GM10266 (cell line): ENCODE data around the gene ST3GAL2.

Experiments used
- DNase-seq: peaks from one replicate; pipeline ENCODE4 v3.0.0; 2012; ENCODE audit errors: extremely low spot score
- CTCF ChIP-seq: IDR thresholded peaks from 2 replicates; pipeline ENCODE4 v1.5.1; 2012; ENCODE audit warnings: mild to moderate bottlenecking, low read depth; ENCODE audit not compliant: control insufficient read depth, insufficient read depth; ENCODE audit errors: missing control alignments

ST3GAL2 gene

DNA sequence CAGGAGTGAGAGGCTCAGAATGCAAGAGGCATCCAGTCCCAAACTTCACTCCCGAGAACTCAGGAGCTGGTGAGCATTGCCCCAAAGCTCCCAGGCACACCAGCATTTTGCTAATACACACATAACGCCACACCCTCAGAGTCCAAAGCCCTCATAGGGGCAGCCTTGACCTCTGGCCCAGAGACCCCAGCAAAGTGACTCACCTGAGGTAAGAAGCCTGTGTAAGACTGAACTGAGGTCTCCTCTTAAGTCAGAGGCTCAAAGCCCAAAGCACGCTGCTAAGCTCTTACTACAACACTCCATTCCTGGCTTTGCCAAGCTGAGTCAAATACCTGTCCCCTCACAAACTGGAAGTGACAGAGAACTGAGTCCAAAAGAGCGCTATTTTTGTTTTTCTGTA, 16.4 kb downstream of the ST3GAL2 start:
- no peak for DNase-seq
- TF ChIP-seq CTCF = no peak

DNA sequence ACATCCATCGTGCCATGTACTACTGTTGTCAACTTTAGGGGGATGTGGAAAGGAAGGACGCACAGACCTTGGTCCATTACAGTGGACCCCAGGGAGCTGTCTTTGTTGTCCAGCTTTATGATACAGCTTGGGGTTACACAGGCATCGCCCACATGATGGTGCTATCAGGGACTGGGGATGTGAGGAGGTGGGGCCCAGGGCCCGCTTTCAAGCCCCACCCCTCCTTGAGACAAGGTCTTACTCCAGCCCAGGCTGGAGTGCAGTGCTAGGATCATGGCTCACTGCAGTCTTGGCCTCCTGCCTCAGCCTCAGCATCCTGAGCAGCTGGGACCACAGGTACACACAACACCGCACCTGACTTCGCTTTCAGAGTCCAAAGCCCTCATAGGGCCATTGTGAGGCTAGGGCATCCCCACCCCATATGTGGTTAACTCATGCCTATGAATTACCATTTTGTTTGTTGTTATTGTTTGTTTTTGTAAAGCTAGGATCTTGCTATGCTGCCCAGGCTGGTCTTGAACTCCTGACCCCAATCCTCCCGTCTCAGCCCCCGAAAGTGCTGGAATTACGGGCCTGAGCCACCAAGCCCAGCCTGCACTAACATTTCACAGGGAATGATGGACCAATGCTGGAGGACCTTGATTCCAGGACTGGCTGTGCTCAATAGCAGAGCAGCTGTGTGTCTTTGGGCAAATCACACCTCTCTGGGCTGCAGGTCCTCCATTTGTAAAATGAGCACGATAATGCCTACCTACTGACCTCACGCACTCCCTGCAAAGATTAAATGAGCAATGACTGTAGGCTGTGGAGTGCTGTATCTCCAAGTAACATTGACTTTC, 17.2 kb downstream of the ST3GAL2 start:
- no peak for TF ChIP-seq CTCF
- DNase-seq = no peak

- no peak for DNase-seq
- no peak for TF ChIP-seq CTCF
Measured at GRCh38 chr16:70421014-70421413, 17.9 kb downstream of the ST3GAL2 start.

DNA sequence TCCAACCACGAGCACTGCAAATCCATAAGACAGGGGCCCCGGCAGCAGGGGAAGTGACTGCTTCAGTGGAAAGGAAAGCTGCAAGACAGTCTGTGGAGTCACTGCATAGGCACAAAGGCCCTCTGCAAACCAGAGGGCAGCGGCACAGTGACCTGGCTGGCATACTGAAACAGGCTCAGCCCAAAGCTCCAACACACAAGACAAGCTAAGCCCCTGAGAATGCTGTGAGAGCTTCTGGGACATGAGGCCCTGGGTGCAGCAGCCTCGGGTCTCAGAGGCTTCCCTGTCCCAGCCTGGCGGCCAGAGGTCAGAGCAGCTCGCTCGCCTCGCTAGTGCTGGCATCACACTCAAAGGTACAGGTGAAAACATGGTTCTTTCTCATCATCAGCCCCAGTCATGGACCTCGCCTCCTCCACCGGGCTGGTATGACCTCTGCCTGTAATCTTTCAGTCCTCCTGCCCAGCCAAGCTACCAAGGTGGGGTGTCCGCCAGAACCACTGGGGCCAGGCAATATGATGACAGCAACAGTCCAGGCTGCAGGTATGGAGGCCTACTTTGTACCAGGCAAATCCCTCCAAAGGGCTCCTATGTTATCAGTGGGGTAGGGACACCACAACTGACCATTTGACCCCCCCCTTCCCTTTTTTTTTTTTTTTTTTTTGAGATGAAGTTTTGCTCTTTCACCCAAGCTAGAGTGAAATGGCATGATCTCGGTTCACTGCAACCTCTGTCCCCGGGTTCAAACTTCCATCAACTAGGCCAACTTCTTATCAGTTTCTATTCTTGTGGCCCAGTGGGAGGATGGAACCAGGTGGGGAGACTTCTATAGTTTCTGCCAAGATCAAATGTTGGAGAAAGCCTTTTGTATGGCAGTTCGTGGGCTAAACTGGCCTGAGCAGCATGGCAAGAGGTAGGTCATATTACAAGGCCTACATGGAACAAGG, 19.2 kb downstream of the ST3GAL2 start:
- no peak for TF ChIP-seq CTCF
- no peak for DNase-seq

- TF ChIP-seq CTCF = no peak
Measured at GRCh38 chr16:70418993-70419318, 19.9 kb downstream of the ST3GAL2 start.

GRCh38 chr16:70418274-70418992, 20.5 kb downstream of the ST3GAL2 start:
- no peak for TF ChIP-seq CTCF
- no peak for DNase-seq

More at GRCh38 chr16:70418993-70419318, 19.9 kb downstream of the ST3GAL2 start:
- no peak for DNase-seq
